HG03457 (cell line): Measurements from ENCODE around the gene TBC1D8.

Experiments
- ATAC-seq: cut with Tn5 transposase; IDR thresholded peaks from one replicate; pipeline ENCODE4 v1.9.1; 2021; ENCODE audit warnings: moderate number of reproducible peaks; ENCODE audit not compliant: unreplicated experiment

The TBC1D8 gene

DNA sequence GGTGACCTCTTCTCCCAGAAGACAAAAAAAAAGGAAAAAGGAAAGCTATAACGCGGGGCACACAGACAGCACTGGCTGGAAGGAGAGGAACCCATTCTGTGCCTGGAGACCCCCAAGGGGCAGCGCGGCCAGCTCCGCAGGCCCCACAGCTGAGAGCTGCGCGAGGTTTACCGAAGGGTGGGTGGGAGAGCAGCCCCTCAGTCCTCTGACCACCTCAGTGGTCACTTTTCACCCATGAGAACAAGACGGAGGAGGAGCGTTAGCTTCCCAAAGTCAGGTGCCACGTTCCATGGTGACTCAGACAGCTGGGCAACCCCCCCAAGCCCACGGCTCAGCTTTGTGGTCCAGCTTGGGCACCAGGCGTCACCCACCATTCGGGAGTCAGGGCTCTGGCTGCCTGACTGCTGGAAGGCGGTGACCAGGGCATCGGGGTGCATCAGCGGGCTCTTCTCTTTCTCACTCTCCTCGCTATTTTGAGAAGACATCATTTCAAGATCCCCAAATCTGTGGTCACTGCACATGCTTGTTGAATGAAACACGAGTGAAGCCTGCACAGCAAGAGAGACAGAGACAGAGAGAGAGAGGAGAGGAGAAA lies 113.9 kb downstream of the TBC1D8 start:
- ATAC-seq, result no peak

DNA sequence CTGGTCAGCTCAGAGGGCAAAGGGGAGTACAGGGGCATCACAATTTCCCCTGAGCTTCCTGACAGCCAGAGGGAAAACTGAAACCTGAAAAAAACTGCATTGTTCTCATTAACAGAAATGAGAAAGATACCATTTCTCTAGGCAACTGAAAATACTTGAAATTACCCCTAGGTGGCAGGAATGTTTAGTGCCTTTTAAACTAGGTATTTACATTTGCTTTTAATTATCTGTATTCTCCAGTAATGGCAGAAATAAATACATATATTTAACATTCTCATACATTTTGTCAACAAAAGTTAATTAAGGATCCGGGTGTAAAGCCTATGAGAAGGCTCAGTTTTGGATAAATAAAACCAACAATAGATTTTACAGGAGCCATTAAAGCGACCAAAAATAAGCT lies 114.6 kb downstream of the TBC1D8 start:
- ATAC-seq, result no peak

DNA sequence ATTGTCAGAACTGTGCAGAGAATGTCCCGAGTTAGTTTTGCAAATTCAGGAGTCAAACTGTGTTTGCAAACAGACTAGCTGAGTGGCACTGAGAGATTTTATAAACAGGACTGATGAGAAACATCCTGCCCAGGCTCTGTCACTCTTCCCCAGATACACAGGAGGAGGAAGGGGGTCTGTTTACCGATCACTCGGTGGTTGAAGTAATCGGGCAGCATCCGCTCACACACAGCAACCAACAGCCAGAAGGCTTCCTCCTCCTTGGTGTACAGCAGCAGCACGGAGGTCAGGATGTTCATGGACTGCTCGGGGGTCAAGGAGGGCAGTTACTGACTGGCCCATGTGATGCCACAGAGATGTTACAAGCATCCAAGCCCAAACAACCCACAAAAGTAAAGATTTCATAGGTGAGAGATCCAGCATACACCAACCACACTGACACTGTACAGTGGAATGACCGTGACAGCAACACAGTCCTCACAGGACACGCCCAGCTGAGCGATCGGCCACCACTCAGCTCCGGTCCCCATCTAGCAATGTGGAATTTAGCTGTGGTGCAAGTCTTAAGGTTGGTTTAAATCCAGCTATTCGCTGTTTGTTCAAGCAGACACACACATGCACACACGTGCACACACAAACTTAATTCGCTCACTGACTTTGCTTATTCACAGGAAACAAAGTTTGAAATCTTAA lies 119.0 kb downstream of the TBC1D8 start:
- no peak for ATAC-seq

DNA sequence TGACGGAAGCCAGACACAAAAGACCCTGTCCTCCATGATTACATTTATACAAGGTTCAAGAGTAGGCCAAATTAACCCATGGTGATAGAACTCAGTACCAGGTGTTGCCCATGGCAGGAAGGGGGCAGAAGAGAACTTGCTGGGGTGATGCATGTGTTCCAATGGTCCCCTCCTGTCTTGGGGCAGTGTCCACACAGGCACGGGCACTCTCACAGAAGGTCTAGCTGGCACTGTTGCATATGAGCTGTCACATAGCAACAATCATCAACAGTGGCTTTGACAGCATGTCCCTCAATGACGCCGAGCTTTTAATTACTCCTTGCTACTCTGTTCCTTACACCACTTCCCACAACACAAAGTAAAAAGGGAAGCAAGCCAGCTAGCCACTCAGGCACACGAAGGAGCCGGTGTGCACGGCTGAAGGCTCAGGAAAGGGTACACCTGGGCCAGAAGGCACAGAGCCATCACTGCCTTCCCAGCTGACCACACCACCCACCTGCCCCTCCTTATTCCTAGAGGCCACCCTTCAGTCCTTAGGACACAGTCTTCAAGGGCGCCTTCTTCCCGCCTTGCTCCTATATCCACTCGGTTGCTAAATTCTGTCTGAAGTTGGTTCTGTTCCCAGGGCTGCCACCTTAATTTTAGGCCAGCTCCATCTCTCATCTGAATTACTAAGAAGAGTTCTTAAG lies 120.2 kb downstream of the TBC1D8 start:
- ATAC-seq, result no peak

DNA sequence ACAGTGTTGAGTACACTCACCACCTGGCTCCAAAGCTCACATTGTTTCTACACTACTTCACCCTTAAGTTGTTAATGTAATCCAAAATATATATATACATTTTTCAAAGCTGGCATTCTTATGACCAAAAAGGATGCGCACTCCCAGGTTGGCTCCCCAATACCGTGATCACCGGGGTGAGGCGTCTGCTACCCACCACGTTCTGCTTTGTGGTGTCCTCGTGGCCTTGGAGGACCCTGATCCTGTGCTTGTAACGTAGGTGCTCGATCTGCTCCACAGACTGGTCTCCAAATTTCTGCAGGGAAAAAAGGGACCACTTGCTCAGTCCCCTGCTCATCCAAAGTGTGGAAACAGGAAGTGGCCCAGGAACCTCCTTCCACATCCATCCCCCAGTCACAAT lies 123.3 kb downstream of the TBC1D8 start:
- ATAC-seq, result no peak

DNA sequence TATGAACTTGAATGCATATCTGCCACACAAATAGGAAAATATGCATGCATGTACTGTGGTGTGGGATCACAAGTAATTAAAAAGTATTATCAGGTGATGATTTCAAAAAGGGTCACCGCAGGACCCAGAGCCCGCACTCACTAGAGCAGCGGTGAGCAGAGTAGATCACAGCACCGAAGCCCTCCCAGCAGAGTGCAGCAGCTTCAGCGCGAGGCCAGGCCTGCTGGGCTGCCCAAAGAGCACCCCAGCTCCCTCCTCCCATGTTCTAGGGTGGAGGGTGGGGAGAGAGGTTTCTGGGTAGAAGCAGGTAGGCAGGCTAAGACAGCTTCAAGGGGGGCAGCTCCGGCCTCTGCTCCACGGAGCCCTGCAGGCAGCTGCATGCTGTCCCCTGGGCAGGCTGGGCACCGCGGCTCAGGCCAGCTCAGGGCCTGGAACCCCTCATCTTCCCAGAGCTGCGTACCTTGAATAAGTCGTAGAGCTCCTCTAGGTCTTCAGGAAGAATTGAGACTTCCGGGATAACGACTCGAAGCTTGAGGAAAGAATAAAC lies 124.2 kb downstream of the TBC1D8 start:
- ATAC-seq, result no peak

DNA sequence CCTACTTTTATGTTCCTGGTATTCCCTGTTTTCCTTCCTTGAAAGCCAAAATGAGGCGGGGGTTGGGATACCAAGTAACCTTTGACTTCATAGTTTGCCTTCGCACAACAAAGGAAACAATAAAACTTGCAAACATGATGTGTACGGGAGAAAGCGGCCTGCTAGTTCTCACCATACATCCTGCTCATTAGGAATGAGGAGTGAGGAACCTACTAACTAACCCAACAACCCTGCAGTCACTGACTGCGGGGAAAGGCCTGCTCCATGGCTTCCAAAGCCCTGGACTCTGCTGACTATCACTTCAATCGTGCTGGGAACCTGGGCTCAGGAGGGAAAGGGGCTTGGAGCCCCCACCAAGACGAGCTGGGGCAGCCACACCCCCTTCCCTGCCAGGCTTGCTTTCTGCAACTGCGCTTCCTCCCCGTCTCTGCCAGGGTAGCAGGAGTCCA lies 124.9 kb downstream of the TBC1D8 start:
- no peak for ATAC-seq

DNA sequence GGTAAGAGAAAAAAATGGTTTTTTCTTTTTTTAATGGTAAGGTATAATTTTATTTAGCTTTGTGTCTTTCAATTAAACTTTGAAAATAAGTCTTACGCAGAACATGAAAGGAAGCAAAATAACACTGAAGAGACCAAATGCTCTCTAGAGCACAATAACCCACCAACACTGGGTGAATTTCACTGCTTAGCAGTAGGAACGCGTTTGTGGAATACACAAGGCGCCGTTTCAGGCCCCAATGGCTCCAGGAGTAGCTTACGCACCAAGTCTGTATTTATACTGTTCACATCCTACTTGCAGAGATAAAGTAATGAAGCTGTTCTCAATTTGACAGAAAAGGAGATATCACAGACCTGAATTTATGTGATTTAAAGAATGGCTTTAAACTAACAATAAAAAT lies 125.6 kb downstream of the TBC1D8 start:
- no peak for ATAC-seq

DNA sequence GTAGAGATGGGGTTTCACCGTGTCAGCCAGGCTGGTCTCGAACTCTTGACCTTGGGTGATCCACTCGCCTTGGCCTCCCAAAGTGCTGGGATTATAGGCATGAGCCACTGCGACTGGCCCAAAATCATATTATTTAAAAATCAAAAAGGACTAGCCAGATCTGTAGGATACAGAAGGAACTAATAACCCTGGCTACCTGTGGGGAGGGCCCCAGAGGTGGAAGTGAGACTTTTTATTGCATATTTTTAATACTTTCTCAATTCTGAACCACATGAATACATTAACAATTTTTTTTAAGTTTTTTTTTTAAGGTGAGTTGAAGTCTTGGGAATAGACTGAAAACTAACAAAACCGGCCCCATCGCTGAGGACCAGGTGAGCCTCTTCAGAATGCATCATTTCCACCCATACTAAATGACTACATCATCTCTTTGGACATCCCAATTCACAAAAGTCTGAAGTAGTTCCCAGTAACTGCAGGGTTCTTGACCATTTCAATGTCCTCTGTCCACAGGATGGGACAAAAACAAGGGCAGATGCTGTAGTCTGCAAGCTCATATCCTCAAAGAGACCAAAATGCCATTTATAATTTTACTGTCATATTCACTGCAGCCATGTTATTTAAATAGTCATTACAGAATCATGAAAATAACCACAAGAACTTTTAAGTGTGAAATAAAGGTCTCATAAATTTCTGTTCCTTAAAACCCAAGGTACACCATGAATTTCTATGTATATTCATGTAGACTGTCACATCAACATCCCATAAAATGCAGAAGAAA lies 127.7 kb downstream of the TBC1D8 start:
- no peak for ATAC-seq

DNA sequence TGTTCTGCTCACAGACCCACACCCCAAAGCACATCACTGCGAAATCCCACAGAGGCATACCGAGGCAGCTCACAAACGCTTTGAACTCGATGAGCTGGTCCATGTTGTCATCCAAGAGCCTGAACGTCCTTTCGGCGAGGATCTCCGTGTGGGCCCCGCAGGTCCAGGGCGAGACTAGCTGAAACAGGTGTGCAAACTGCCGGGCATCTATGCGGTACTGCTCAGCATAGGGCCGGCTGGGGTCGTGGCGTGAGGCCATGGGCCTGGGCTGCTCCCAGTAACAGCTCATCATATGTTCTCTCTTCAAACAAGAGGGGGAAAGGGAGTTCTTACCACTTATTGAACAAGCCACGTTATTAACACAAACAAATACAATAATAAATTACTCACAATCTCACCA lies 129.0 kb downstream of the TBC1D8 start:
- ATAC-seq, result no peak

DNA sequence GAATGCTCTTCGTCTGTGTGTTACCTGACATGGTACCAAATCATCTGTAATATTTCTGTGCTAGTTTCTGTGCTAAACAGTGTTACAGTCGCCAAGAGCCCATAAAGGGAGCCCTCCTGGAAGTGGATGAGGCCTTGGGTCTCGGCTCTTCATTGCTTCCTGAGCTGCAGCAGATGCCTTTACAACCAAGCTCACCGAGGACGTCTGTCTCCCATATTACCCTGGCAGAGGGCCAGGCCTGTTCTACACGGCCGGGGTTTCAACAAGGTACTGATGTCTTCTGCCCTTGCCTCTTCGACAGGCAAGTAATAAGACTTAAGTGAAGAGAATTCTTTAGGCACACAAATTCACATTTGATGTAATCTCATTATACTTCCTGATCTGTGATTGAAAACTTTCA lies 132.2 kb downstream of the TBC1D8 start:
- ATAC-seq, result no peak

DNA sequence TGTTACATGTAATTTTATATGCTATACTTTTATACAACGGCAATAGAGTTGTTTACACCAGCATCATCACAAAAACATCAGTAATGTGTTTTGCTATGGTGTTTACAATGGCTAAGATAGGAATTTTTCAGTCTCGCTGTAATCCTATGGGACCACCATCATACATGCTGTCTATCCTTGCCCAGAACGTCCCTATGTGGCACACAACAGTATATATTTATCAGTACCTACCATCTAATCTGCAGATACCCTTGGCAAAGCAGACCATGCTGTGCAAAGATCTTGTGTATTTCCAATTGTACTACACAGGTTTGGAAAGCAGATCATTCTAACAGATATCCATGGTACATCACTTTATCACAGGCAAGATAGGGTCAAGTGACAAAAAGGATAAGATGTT lies 133.8 kb downstream of the TBC1D8 start:
- no peak for ATAC-seq

DNA sequence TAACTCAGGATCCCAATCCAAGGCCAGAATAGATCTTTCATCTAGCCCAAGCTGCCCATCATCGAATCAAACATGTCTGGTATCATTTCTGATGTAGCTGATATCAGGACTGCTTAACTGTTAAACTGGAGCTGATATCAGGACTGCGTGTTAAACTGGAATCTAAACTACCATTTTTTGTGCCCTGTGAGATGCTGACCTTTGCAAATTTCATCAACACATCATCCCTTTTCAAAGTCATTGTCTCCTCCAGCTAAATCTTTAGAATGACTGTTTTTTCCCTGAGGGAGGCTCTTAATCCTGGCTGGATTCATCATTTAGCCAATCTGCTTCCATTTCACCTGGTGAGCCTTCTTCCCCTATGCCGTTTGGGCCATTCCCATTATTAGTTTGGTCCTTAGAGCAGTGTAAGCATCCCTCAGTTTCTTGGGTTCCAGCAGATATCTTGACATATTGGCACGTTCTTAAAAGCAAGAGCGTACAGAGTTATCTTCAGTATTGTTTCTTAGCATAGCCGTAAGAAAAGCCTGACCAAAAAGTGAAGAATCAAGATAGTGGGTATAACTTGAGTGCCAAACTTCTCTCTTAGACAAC lies 136.8 kb downstream of the TBC1D8 start:
- ATAC-seq, result no peak

DNA sequence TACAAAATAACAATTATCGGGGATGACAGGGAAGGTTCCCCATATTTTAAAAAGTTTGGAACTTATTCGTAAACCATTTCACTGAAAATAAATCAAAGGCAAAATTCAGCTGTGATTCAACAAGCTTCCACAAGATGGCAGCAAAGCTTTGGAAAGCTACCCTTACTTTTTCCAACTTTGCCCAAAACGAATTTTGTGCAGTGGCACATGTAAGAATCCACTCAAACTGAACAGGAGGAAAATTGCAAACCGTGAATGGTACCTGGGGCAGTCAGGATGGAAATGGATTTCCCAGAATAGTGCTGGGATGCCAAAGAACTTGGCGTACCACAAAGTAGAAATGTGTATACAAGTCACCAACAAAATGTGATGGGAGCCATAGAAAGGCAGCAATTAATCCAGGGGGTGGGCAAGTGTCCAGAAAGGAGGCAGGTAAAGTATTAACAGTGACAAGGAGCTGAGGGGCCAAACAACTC lies 138.4 kb downstream of the TBC1D8 start:
- ATAC-seq, result no peak

DNA sequence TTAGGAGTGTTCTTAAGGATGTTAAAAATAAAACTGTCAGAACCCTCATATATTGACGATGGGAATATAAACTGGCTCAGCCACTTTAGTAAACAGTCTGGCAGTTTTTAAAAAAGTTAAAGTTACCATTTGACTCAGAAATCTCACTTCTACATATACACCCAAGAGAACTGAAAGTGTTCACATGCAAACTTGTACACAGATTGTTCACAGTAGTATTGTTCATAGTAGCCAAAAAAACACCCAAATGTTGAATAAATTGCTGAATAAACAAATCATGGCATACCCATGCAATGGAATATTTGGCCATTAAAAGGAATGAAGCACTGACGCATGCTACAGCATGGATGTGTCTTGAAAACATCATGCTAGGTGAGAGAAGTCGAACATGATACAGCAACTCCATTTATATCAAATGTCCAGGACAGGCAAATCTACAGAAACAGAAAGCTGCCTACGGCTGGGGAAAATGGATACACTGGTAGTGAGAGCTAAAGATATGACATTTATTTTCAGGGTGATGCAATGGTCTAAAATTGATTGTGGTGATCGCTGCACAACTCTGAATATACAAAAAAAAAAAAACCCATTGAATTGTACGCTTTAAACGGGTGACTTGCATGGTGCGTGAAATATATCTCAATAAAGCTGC lies 139.0 kb downstream of the TBC1D8 start:
- ATAC-seq, result peak; percentile 75

DNA sequence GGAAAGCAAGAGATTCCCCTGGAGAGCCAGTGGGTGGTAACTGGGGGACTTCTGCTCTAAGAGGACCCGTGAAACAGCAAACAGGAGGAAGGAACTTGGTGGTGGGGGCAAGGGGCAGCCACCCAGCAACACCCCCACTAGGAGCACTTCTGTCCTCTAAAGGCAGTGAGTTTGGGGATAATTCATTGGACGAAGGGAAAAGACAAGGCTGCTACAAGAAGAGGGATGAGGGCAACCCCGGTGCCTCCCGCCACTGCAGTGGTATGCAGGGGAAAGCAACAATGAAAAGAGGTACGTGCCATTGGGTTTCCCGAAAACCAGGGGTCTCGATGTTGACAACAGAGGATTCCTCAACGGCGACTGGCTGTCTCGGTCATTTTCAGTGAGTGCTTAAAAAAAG lies 140.0 kb downstream of the TBC1D8 start:
- ATAC-seq, result no peak

DNA sequence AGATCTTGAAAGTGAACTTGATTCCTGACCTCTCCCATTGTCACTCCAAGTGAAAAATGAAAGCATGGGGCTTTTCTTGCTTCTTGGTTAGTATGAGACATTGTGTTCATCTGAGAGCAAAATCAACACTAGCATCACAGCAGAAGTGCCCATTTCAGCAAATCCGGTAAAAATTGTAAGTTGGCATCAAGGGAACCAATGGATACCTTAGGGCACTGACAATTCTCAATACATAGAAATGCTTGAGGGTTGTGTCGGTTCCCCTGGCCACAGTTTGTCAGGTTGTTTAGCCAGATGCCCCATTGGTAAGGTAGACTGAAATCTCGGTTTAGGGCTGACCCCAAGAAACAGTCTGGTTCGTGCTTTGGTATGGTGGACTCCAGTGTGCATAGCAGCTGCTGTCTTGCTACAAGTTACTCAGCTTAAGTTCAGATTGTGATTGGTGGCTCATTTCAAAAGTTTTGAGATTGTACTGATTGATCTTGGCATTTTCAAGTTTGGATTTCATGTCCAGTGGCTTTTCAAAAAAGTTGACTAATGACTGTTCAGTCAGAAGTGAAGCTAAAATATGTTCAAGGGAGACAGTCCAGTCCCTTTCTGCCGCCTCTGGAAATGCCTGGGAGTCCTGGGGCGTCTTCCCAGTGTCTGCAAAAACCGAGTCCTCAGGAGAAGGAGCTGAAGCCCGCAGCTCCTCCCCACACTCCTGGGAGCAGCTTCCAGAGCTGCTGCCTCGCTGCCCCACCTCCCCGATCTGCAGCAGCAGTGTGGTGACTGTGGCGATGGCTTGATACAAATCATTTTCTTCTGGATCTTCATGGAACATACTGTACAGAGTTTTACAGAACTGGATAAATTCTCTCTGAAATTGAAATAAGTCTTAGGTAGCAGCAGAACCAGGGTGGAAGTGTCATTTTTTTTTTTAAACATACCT lies 143.5 kb downstream of the TBC1D8 start:
- no peak for ATAC-seq

DNA sequence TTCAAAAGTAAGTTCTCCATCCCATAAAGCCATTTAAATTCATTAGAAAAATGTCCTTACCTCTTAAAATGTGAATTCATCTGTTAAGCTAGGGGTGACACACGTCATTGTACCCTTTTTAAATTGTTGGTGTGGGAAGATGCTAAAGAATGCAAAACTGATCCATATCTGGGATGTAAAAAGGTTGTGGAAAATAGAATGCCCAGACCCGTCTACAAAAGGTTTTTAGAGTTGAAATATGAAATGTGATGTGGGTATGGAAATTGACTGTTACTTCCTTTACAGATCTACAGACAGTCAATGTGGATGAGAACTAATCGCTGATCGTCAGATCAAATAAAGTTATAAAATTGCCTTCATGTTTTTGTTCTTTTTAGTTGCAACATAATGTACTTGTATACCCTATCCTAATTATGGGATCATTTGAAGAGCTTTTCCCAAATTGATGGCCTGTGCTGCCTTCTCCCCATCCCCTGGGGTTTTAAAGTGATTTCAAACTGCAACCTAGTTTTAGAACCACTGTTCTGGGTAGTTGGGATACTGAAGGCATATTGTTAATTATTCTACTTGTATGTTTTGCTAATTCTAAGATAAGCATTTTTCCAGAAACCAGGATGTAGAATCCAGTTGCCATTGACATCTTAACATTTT lies 145.0 kb downstream of the TBC1D8 start:
- ATAC-seq, result no peak
